Measurements from ENCODE around the gene CFAP300.

CFAP300 gene

GRCh38 chr11:102120437-102120973, 73.3 kb downstream of the CFAP300 start:
- TF ChIP-seq CTCF (conservative IDR thresholded peaks at IDR 0.05; ENCODE audit: low read depth, low read length) = no peak
- H3K4me3 ChIP-seq (ENCODE audit: low read depth, low read length) = no peak overlapping the region
- no peak for DNase-seq (ENCODE audit: low read depth)

GRCh38 chr11:102121329-102121728, 74.1 kb downstream of the CFAP300 start:
- DNase-seq (ENCODE audit: low read depth) = peak; percentile 65
- no peak for TF ChIP-seq CTCF (conservative IDR thresholded peaks at IDR 0.05; ENCODE audit: low read depth, low read length)
- H3K4me3 ChIP-seq (ENCODE audit: low read depth, low read length) = no peak overlapping the region
